Muscle of arm (tissue), 12 donors: ENCODE measurements around the gene NBPF26. TPM values are rescaled to one million over a fixed set of nuclear protein-coding genes. Genes with fewer than 3 reads are reported as not detected.
A peak's percentile ranks its signal among the peaks of the same experiment; 100 is the strongest.
"Not testable (repeated sequence)": the region's sequence is repeated elsewhere in the genome, so short reads cannot be mapped to it uniquely, and the experiment has no call there.

Source experiments
- DNase-seq: peaks from one replicate; pipeline ENCODE4 v3.0.0-alpha.2; 2013
- polyA plus RNA-seq, 12 donors: library from polyadenylated mRNA; unstranded; fragments of 120-200 nt; gene quantifications; one replicate each; pipeline ENCODE4 v1.2.1, GENCODE V29; 2013; ENCODE audit not compliant: insufficient read length in 12 of 12

The NBPF26 gene
- polyA plus RNA-seq, 12 donors: 0.95 to 22.5 (median 12.8) TPM; not detected in 1

GRCh38 chr1:120850537-120851421 is 127.0 kb downstream of the NBPF26 start:
- DNase-seq: peak; percentile 69

DNA sequence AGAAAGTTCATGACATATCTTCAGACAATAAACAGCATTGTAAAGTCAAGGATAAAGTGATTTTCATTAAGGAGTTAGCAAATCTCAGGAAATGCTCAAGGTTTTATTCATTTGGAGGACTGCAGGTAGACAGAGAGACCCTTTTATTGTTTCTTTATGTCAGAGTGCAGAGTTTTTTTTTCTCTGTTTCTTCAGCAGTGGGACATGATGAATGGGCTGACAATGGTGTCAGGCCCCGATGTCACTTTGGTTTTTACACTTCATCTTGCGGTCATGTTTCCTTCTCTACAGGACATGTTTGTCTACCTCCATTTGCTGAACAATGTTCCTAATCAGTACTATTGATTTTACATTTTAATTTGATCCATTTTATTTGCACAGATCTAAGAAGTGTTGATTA is 134.4 kb downstream of the NBPF26 start:
- not testable (repeated sequence) for DNase-seq

GRCh38 chr1:120859615-120860234 is 136.0 kb downstream of the NBPF26 start:
- not testable (repeated sequence) for DNase-seq

- DNase-seq: not testable (repeated sequence)
Measured at GRCh38 chr1:120878206-120878605, 154.5 kb downstream of the NBPF26 start.

DNA sequence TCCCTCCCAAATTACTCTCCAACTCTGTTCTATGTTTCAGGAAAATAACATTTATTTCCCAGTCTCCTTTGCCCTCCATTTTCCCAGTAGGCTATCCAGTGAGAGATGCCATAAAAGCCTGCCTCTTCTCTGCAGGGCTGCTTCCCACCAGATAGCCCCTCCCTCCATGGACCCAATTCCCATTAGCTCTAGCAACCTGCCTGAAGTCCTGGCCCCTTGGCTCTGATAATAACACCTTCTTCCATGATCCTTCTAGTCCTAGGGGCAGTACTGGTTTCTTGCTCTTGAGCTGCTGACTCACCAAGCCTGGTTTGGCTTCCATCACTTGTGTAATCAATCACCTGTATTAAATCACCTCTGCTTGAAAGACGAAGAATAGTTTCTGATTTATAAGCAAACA is 156.3 kb downstream of the NBPF26 start:
- not testable (repeated sequence) for DNase-seq

GRCh38 chr1:120881934-120882333 is 158.2 kb downstream of the NBPF26 start:
- DNase-seq: not testable (repeated sequence)

Other genes starting within 250 kb of the NBPF26 start
- not detected for gene PPIAL4A, start 165.8 kb downstream of the NBPF26 start, polyA plus RNA-seq